GM23338 (cell line): Measurements from ENCODE around the gene CCDC38. TPM values are rescaled to one million over a fixed set of nuclear protein-coding genes. Genes with fewer than 3 reads are reported as not detected.
A peak's percentile ranks its signal among the peaks of the same experiment; 100 is the strongest.

Source experiments
- ATAC-seq: fragments of 200-7000 bp; cut with Tn5 transposase; 3 replicates; pipeline ENCODE4 v1.9.1; 2020
- DNase-seq: peaks from one replicate; pipeline ENCODE4 v3.0.0-alpha.2; 2015; ENCODE audit warnings: low spot score
- H2AFZ ChIP-seq: fragments of 200-600 bp; sonication (generic); 2 replicates; pipeline ENCODE4 v1.8.0; 2016; ENCODE audit warnings: antibody characterized with exemption, mild to moderate bottlenecking, moderate library complexity
- H3F3A ChIP-seq: fragments of 200-600 bp; sonication (generic); replicated peaks from 2 replicates; pipeline ENCODE4 v1.8.0; 2017; ENCODE audit warnings: antibody characterized with exemption, mixed run types, low read depth
- H3K27ac ChIP-seq: fragments of 200-600 bp; sonication (generic); 2 replicates; pipeline ENCODE4 v1.6.1; 2016; ENCODE audit warnings: low read depth
- H3K27me3 ChIP-seq: fragments of 200-600 bp; sonication (generic); 2 replicates; pipeline ENCODE4 v1.8.0; 2016; ENCODE audit warnings: mild to moderate bottlenecking, mixed run types, moderate library complexity; ENCODE audit not compliant: insufficient read depth
- H3K36me3 ChIP-seq: fragments of 200-600 bp; sonication (generic); 2 replicates; pipeline ENCODE4 v1.8.0; 2016; ENCODE audit warnings: mild to moderate bottlenecking; ENCODE audit not compliant: insufficient read depth
- H3K4me1 ChIP-seq: fragments of 200-600 bp; sonication (generic); 2 replicates; pipeline ENCODE4 v1.8.0; 2016; ENCODE audit warnings: mild to moderate bottlenecking, moderate library complexity; ENCODE audit not compliant: insufficient read depth
- H3K4me2 ChIP-seq: fragments of 200-600 bp; sonication (generic); 2 replicates; pipeline ENCODE4 v1.7.1; 2017; ENCODE audit warnings: mixed run types
- H3K4me3 ChIP-seq: fragments of 200-600 bp; sonication (generic); 2 replicates; pipeline ENCODE4 v1.6.1; 2016; ENCODE audit warnings: mixed run types
- H3K79me2 ChIP-seq: fragments of 200-600 bp; sonication (generic); replicated peaks from 2 replicates; pipeline ENCODE4 v1.8.0; 2017; ENCODE audit warnings: mild to moderate bottlenecking; ENCODE audit not compliant: insufficient read depth
- H3K9me2 ChIP-seq: fragments of 200-600 bp; sonication (generic); 2 replicates; pipeline ENCODE4 v1.8.0; 2017; ENCODE audit not compliant: insufficient read depth
- H4K20me1 ChIP-seq: fragments of 200-600 bp; sonication (generic); replicated peaks from 2 replicates; pipeline ENCODE4 v1.8.0; 2017; ENCODE audit warnings: mild to moderate bottlenecking; ENCODE audit not compliant: insufficient read depth
- H3K27ac Mint-ChIP-seq: 2 replicates; pipeline ENCODE4 v1.8.0; 2020; ENCODE audit warnings: inconsistent platforms, mild to moderate bottlenecking, moderate library complexity, mixed read lengths
- H3K27me3 Mint-ChIP-seq: 3 replicates; pipeline ENCODE4 v1.8.0; 2022; ENCODE audit warnings: low read depth, mild to moderate bottlenecking, moderate library complexity, mixed read lengths, inconsistent platforms; ENCODE audit not compliant: insufficient read depth, poor library complexity
- H3K36me3 Mint-ChIP-seq: 3 replicates; pipeline ENCODE4 v1.8.0; 2021; ENCODE audit warnings: low read depth, mild to moderate bottlenecking, inconsistent platforms, moderate library complexity, mixed read lengths
- H3K4me1 Mint-ChIP-seq: 3 replicates; pipeline ENCODE4 v1.8.0; 2020; ENCODE audit warnings: mild to moderate bottlenecking, inconsistent platforms, mixed read lengths
- H3K4me3 Mint-ChIP-seq: 3 replicates; pipeline ENCODE4 v1.8.0; 2021; ENCODE audit warnings: moderate library complexity, mild to moderate bottlenecking, inconsistent platforms, mixed read lengths
- H3K9me3 Mint-ChIP-seq: 3 replicates; pipeline ENCODE4 v1.8.0; 2020; ENCODE audit warnings: moderate library complexity, mild to moderate bottlenecking, inconsistent platforms, mixed read lengths
- CTCF ChIP-seq, 2 experiments: fragments of 200-600 bp in 1 of 2; sonication (generic) in 1 of 2; conservative IDR thresholded peaks; 2 replicates each; pipeline versions ENCODE4 v1.5.1 to v1.6.1; 2016 to 2017; ENCODE audit warnings: antibody characterized with exemption in 2 of 2, low read depth in 2 of 2, mild to moderate bottlenecking in 2 of 2, moderate library complexity in 1 of 2
- ETS1 ChIP-seq: IDR thresholded peaks from 2 replicates; pipeline ENCODE4 v1.6.1; 2016; ENCODE audit warnings: antibody characterized with exemption
- EZH2phosphoT487 ChIP-seq: fragments of 200-600 bp; sonication (generic); IDR thresholded peaks from one replicate; pipeline ENCODE4 v1.8.1; 2018; ENCODE audit warnings: antibody characterized with exemption; ENCODE audit not compliant: unreplicated experiment
- JUNB ChIP-seq: IDR thresholded peaks from one replicate; pipeline ENCODE4 v1.6.1; 2016; ENCODE audit warnings: antibody characterized with exemption; ENCODE audit not compliant: unreplicated experiment
- REST ChIP-seq: IDR thresholded peaks from one replicate; pipeline ENCODE4 v1.6.1; 2018; ENCODE audit warnings: antibody characterized with exemption; ENCODE audit not compliant: unreplicated experiment
- STAT1 ChIP-seq: IDR thresholded peaks from one replicate; pipeline ENCODE4 v1.6.1; 2016; ENCODE audit warnings: antibody characterized with exemption; ENCODE audit not compliant: unreplicated experiment
- ZNF114 ChIP-seq: fragments of 250-450 bp; sonication (Bioruptor Pico); IDR thresholded peaks from 2 replicates; pipeline ENCODE4 v1.5.0; 2020; ENCODE audit warnings: mild to moderate bottlenecking, moderate library complexity
- ZNF331 ChIP-seq: fragments of 250-450 bp; sonication (Bioruptor Pico); IDR thresholded peaks from 2 replicates; pipeline ENCODE4 v1.5.0; 2020; ENCODE audit warnings: low read depth, mild to moderate bottlenecking, moderate library complexity
- ZNF462 ChIP-seq: fragments of 250-450 bp; sonication (Bioruptor Pico); IDR thresholded peaks from 2 replicates; pipeline ENCODE4 v1.5.0; 2020; ENCODE audit warnings: mild to moderate bottlenecking, moderate library complexity
- polyA plus RNA-seq: library from polyadenylated mRNA; unstranded; fragments of >200 nt; fragmentation: Nextera tagmentation; extraction: Ambion mirVana; gene quantifications from 2 replicates; pipeline ENCODE4 v1.2.1, GENCODE V29; 2016
- total RNA-seq: library from RNA; depleted of rRNA; stranded (reverse); fragments of >200 nt; shearing (Covaris generic); gene quantifications from 2 replicates; pipeline ENCODE4 v1.2.3, GENCODE V29; 2014

Gene CCDC38
- total and polyA plus RNA-seq, 2 experiments from 2014 or later: not detected

DNA sequence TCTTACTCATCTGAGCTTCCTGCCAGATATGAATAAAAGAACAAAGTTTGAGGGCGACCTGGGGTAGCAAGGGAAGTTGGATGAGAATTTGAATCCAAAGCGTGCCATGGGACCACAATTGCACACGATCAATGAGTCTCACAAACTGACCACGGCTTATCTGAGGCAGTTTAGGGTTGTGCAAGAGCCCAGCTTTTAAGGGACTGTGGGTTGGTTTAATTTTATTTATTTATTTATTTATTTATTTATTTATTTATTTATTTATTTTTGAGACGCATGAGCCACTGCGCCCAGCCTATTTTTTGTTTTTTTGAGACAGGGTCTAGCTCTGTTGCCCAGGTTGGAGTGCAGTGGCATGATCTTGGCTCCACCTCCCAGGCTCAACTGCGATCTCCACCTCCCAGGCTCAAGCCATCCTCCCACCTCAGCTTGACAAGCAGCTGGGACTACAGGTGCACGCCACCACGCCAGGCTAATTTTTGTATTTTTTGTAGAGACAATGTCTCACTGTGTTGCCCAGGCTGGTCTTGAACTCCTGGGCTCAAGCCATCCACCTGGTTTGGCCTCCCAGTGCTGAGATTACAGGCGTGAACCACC lies 1.8 kb upstream of the CCDC38 start:
- H3K36me3 Mint-ChIP-seq: peaks cover 4% of the 10 kb centered on the region; the same call in 1 of the 3 replicates
- H3K9me3 Mint-ChIP-seq: peaks cover 7% of the 10 kb centered on the region; the same call in 2 of the 3 replicates
- Histone ChIP-seq H3K79me2 (no peaks in the 10 kb centered on the region), H3K4me3 (peak overlapping the region; percentile 90), H4K20me1 (no peaks in the 10 kb centered on the region), H2AFZ (no peak overlapping the region; the same call in 1 of the 2 replicates), H3K36me3 (no peaks in the 10 kb centered on the region), H3K4me1 (peaks cover 5% of the 10 kb centered on the region), H3K27me3 (peaks cover 25% of the 10 kb centered on the region), H3F3A (no peaks in the 10 kb centered on the region), H3K9me2 (no peaks in the 10 kb centered on the region), H3K27ac (no peak overlapping the region), H3K4me2 (peak overlapping the region; percentile 82)
- H3K27me3 Mint-ChIP-seq: peaks cover 20% of the 10 kb centered on the region
- H3K4me1 Mint-ChIP-seq: peaks cover 8% of the 10 kb centered on the region; the same call in 2 of the 3 replicates
- H3K27ac Mint-ChIP-seq: no peak overlapping the region
- DNase-seq (no peak), ATAC-seq (no peak)
- TF ChIP-seq JUNB (no peak), ZNF114 (CRISPR knock-in tag) (no peak), ETS1 (no peak), ZNF462 (CRISPR knock-in tag) (no peak), CTCF (conservative IDR thresholded peaks at IDR 0.05; ENCODE audit: low read depth in 2 of 2) (no peak), REST (no peak), ZNF331 (CRISPR knock-in tag) (no peak), EZH2phosphoT487 (no peak), STAT1 (no peak)
- peak overlapping the region; percentile 92; the same call in 1 of the 3 replicates for H3K4me3 Mint-ChIP-seq
